Activated naive CD4-positive, alpha-beta T cell treated with anti-CD3 and anti-CD28 coated beads for 36 hours (primary cell): ENCODE measurements around the gene LMF2. TPM values are rescaled to one million over a fixed set of nuclear protein-coding genes. Genes with fewer than 3 reads are reported as not detected.
"Not testable (repeated sequence)": the region's sequence is repeated elsewhere in the genome, so short reads cannot be mapped to it uniquely, and the experiment has no call there.

Experiments
- CTCF ChIA-PET: fragments of 350-600 bp; sonication (Branson Sonifier 250); formaldehyde crosslinking; loops from one replicate; lab custom pipeline; 2021; ENCODE audit warnings: antibody characterized with exemption; lab: Charles Lee
- DNase-seq: peaks from one replicate; pipeline ENCODE4 v3.0.0-alpha.2; 2020
- H3K27ac Mint-ChIP-seq: one replicate; pipeline ENCODE4 v1.8.0; 2021; ENCODE audit warnings: mild to moderate bottlenecking, mixed read lengths
- H3K27me3 Mint-ChIP-seq: one replicate; pipeline ENCODE4 v1.8.0; 2021; ENCODE audit warnings: low read depth, mixed read lengths
- H3K36me3 Mint-ChIP-seq: one replicate; pipeline ENCODE4 v1.8.0; 2021; ENCODE audit warnings: low read depth, mixed read lengths
- H3K4me1 Mint-ChIP-seq: one replicate; pipeline ENCODE4 v1.8.0; 2021; ENCODE audit warnings: low read depth, mixed read lengths
- H3K4me3 Mint-ChIP-seq: one replicate; pipeline ENCODE4 v1.8.0; 2021; ENCODE audit warnings: mild to moderate bottlenecking, moderate library complexity, mixed read lengths
- H3K9me3 Mint-ChIP-seq: one replicate; pipeline ENCODE4 v1.8.0; 2021; ENCODE audit warnings: mixed read lengths
- intact Hi-C: fragments of 100-400 bp; cut with micrococcal nuclease; formaldehyde crosslinking; loops from one replicate; pipeline ENCODE4 v1.15.1; 2023
- total RNA-seq, 2 experiments: library from RNA; stranded (reverse); gene quantifications; one replicate each; pipeline ENCODE4 v1.2.3, GENCODE V29; 2021

Gene LMF2
- total RNA-seq, 2 experiments from 2014 or later: 41.4 to 42.0 TPM

- peaks cover 57% of the 10 kb centered on the region for H3K4me1 Mint-ChIP-seq
- intact Hi-C loops: loop anchor here (2.0 kb wide), 1 partner anchor 19 kb away; no protein-coding TSS in a partner anchor
- H3K36me3 Mint-ChIP-seq: peaks cover 8% of the 10 kb centered on the region
- peak within 1 kb of the TSS; percentile 62 for H3K4me3 Mint-ChIP-seq
- CTCF ChIA-PET: interaction anchor here (0.6 to 1.9 kb wide), 6 partner anchors 10 to 75 kb away, joined by 3 to 11 read pairs (median 5); partner anchors contain the start of genes SCO2 and SYCE3
- H3K27me3 Mint-ChIP-seq: no peaks in the 10 kb centered on the region
- peak within 1 kb of the TSS; percentile 74 for H3K27ac Mint-ChIP-seq
- peaks cover 1% of the 10 kb centered on the region for H3K9me3 Mint-ChIP-seq
- peak; percentile 44 for DNase-seq
Measured at GRCh38 chr22:50545522-50546325, 38.2 kb upstream of the LMF2 start, which contains the start of gene KLHDC7B. KLHDC7B (plus strand) TSS chr22:50545899; CDS start chr22:50546244, 345 bp downstream.

GRCh38 chr22:50544746-50545253, 37.3 kb upstream of the LMF2 start:
- intact Hi-C loops: loop anchor here (1.0 to 2.0 kb wide), 4 partner anchors 18 to 76 kb away; partner anchors contain the start of genes CHKB and NCAPH2
- Mint-ChIP-seq H3K4me3 (peak overlapping the region; percentile 62), H3K27me3 (no peaks in the 10 kb centered on the region), H3K27ac (peak overlapping the region; percentile 74), H3K9me3 (peaks cover 1% of the 10 kb centered on the region), H3K36me3 (peaks cover 2% of the 10 kb centered on the region), H3K4me1 (peaks cover 55% of the 10 kb centered on the region)
- CTCF ChIA-PET: interaction anchor here (0.6 to 1.9 kb wide), 6 partner anchors 9 to 76 kb away, joined by 3 to 11 read pairs (median 5); partner anchors contain the start of genes SCO2 and SYCE3
- peak; percentile 60 for DNase-seq

- DNase-seq: peak; percentile 92
- Mint-ChIP-seq H3K4me1 (peaks cover 60% of the 10 kb centered on the region), H3K9me3 (peaks cover 1% of the 10 kb centered on the region), H3K27ac (peak overlapping the region; percentile 72), H3K36me3 (peaks cover 2% of the 10 kb centered on the region), H3K27me3 (no peaks in the 10 kb centered on the region), H3K4me3 (peak overlapping the region; percentile 62)
- intact Hi-C loops: loop anchor here (1.0 to 2.0 kb wide), 4 partner anchors 17 to 76 kb away; partner anchors contain the start of genes CHKB and NCAPH2
- CTCF ChIA-PET: interaction anchor here (0.6 to 1.8 kb wide), 5 partner anchors 8 to 77 kb away, joined by 3 to 6 read pairs (median 5); partner anchors contain the start of gene SCO2
Measured at GRCh38 chr22:50544078-50544745, 36.7 kb upstream of the LMF2 start.

- H3K27ac Mint-ChIP-seq: peak overlapping the region; percentile 98
Measured at GRCh38 chr22:50542416-50542927, 35.0 kb upstream of the LMF2 start.

GRCh38 chr22:50541667-50542026, 34.1 kb upstream of the LMF2 start:
- Mint-ChIP-seq H3K4me1 (peaks cover 77% of the 10 kb centered on the region), H3K4me3 (peak overlapping the region; percentile 2), H3K27ac (peak overlapping the region; percentile 98)
- CTCF ChIA-PET: interaction anchor here (0.7 kb wide), 1 partner anchor 20 kb away, joined by 4 read pairs; no protein-coding TSS in a partner anchor
- intact Hi-C loops, H3K27me3 Mint-ChIP-seq, H3K9me3 Mint-ChIP-seq, H3K36me3 Mint-ChIP-seq: not testable (repeated sequence)
- peak; percentile 71 for DNase-seq

More at GRCh38 chr22:50542416-50542927, 35.0 kb upstream of the LMF2 start:
- intact Hi-C loops: no loop called here
- Mint-ChIP-seq H3K4me3 (peak overlapping the region; percentile 22), H3K9me3 (peaks cover 1% of the 10 kb centered on the region), H3K4me1 (peaks cover 71% of the 10 kb centered on the region), H3K36me3 (peaks cover 5% of the 10 kb centered on the region), H3K27me3 (no peaks in the 10 kb centered on the region)
- peak; percentile 71 for DNase-seq
- CTCF ChIA-PET: no interaction called here

GRCh38 chr22:50540381-50540780, 32.9 kb upstream of the LMF2 start:
- CTCF ChIA-PET: interaction anchor here (0.7 to 5.8 kb wide), 6 partner anchors 8 to 80 kb away, joined by 4 to 39 read pairs (median 8); partner anchors contain the start of genes SCO2 and SYCE3
- peaks cover 1% of the 10 kb centered on the region for H3K9me3 Mint-ChIP-seq

GRCh38 chr22:50537765-50538164, 30.3 kb upstream of the LMF2 start:
- H3K27ac Mint-ChIP-seq: peak overlapping the region; percentile 98
- CTCF ChIA-PET: interaction anchor here (0.9 to 5.8 kb wide), 4 partner anchors 13 to 86 kb away, joined by 3 to 39 read pairs (median 6); partner anchors contain the start of genes SCO2 and SYCE3
- H3K36me3 Mint-ChIP-seq: peaks cover 6% of the 10 kb centered on the region
- peaks cover 1% of the 10 kb centered on the region for H3K9me3 Mint-ChIP-seq
- intact Hi-C loops: loop anchor here (2.0 to 5.0 kb wide), 2 partner anchors 13 to 345 kb away; partner anchors contain the start of gene SCO2
- H3K4me3 Mint-ChIP-seq: no peak overlapping the region
- no peaks in the 10 kb centered on the region for H3K27me3 Mint-ChIP-seq
- peaks cover 77% of the 10 kb centered on the region for H3K4me1 Mint-ChIP-seq
- DNase-seq: no peak

More at GRCh38 chr22:50540381-50540780, 32.9 kb upstream of the LMF2 start:
- intact Hi-C loops: no loop called here
- Mint-ChIP-seq H3K4me3 (peak overlapping the region; percentile 46), H3K36me3 (peaks cover 5% of the 10 kb centered on the region), H3K27ac (peak overlapping the region; percentile 98), H3K4me1 (peaks cover 72% of the 10 kb centered on the region), H3K27me3 (no peaks in the 10 kb centered on the region)
- DNase-seq: no peak

GRCh38 chr22:50536226-50536625, 28.7 kb upstream of the LMF2 start:
- no peak for DNase-seq
- no peaks in the 10 kb centered on the region for H3K27me3 Mint-ChIP-seq
- H3K27ac Mint-ChIP-seq: peak overlapping the region; percentile 70
- H3K4me1 Mint-ChIP-seq: peaks cover 65% of the 10 kb centered on the region
- intact Hi-C loops: loop anchor here (5.0 kb wide), 1 partner anchor 344 kb away; no protein-coding TSS in a partner anchor
- H3K36me3 Mint-ChIP-seq: peaks cover 4% of the 10 kb centered on the region
- no peaks in the 10 kb centered on the region for H3K9me3 Mint-ChIP-seq
- no peak overlapping the region for H3K4me3 Mint-ChIP-seq
- CTCF ChIA-PET: interaction anchor here (1.2 to 5.8 kb wide), 3 partner anchors 9 to 84 kb away, joined by 5 to 39 read pairs (median 12); partner anchors contain the start of gene SCO2

- no peak for DNase-seq
- Mint-ChIP-seq H3K4me1 (peaks cover 55% of the 10 kb centered on the region), H3K27ac (no peak overlapping the region), H3K36me3 (peaks cover 7% of the 10 kb centered on the region), H3K9me3 (no peaks in the 10 kb centered on the region), H3K4me3 (no peak overlapping the region), H3K27me3 (no peaks in the 10 kb centered on the region)
- CTCF ChIA-PET: interaction anchor here (0.9 to 2.6 kb wide), 2 partner anchors 9 to 86 kb away, joined by 4 to 12 read pairs; partner anchors contain the start of gene SCO2
- intact Hi-C loops: loop anchor here (5.0 kb wide), 1 partner anchor 343 kb away; no protein-coding TSS in a partner anchor
Measured at GRCh38 chr22:50535113-50535512, 27.6 kb upstream of the LMF2 start.

- DNase-seq, intact Hi-C loops, H3K27me3 Mint-ChIP-seq, H3K9me3 Mint-ChIP-seq, H3K36me3 Mint-ChIP-seq: not testable (repeated sequence)
- Mint-ChIP-seq H3K4me1 (peaks cover 46% of the 10 kb centered on the region), H3K4me3 (peak overlapping the region; percentile 2), H3K27ac (peak overlapping the region; percentile 99)
- CTCF ChIA-PET: interaction anchor here (0.6 to 2.6 kb wide), 5 partner anchors 8 to 87 kb away, joined by 3 to 12 read pairs (median 4); partner anchors contain the start of gene SCO2
Measured at GRCh38 chr22:50533856-50534711, 26.6 kb upstream of the LMF2 start.
